Stimulated activated CD8-positive, alpha-beta memory T cell treated with anti-CD3 and anti-CD28 coated beads, Interleukin-7, amount 100 ng/mL, for 4 hours (primary cell): ENCODE measurements around the gene DNA2.

ENCODE experiments used
- DNase-seq, 2 donors: peaks; one replicate each; pipeline ENCODE4 v3.0.0-alpha.2; 2020; ENCODE audit warnings: low read depth in 2 of 2

Gene DNA2

GRCh38 chr10:68364101-68364886 is 107.5 kb downstream of the DNA2 start:
- DNase-seq = no peak
